Heart left ventricle (tissue), 13 donors: ENCODE measurements around the gene POGK.

Experiments
- POLR2A ChIP-seq, 2 donors: fragments of 450-650 bp; IDR thresholded peaks; one replicate each; pipeline ENCODE4 v1.6.1; 2017; ENCODE audit warnings: antibody characterized with exemption in 2 of 2, mild to moderate bottlenecking in 2 of 2, moderate library complexity in 2 of 2
- TF ChIP-seq, protein P1 (sequence below), 12 donors: fragments of 200-600 bp; sonication (generic) in 4 of 12; IDR thresholded peaks; one replicate each; pipeline versions ENCODE4 v1.5.0 to v1.8.0; 2018 to 2022; ENCODE audit warnings: antibody characterized with exemption in 12 of 12, mild to moderate bottlenecking in 5 of 12
- donor health status: ischemic (EF 13 %, LVEDD 7.1; RV severe dilation, severe dysfunction).
- donor health status: DM: no; HTN: yes; CAD: no.
- donor health status: DM: no; HTN: no; CAD: no.
- donor health status: ischemic (EF 25% LVEDD 6.9; RV normal size, moderate dysfunction).
- donor health status: ischemic (EF 25% LVEDD 5.7; RV mildly dilated, moderate dysfunction).
- donor health status: ischemic (EF 35%, LVEDD 5.7; RV mildly dilated, moderate dysfunction).
- donor health status: nonischemic (EF 11% LVEDD 7.7; RV severe dilation, severe dysfunction).
- donor health status: DM: yes; HTN: yes; CAD: no.
- donor health status: PGD.
- donor health status: ischemic (EF 29% LVEDD 5.4; RV normal size, mild dysfunction).
- donor health status: nonischemic (EF 23%, LVEDD 6.1; RV moderate dilation, normal function).

- TF ChIP-seq, protein P1, sequence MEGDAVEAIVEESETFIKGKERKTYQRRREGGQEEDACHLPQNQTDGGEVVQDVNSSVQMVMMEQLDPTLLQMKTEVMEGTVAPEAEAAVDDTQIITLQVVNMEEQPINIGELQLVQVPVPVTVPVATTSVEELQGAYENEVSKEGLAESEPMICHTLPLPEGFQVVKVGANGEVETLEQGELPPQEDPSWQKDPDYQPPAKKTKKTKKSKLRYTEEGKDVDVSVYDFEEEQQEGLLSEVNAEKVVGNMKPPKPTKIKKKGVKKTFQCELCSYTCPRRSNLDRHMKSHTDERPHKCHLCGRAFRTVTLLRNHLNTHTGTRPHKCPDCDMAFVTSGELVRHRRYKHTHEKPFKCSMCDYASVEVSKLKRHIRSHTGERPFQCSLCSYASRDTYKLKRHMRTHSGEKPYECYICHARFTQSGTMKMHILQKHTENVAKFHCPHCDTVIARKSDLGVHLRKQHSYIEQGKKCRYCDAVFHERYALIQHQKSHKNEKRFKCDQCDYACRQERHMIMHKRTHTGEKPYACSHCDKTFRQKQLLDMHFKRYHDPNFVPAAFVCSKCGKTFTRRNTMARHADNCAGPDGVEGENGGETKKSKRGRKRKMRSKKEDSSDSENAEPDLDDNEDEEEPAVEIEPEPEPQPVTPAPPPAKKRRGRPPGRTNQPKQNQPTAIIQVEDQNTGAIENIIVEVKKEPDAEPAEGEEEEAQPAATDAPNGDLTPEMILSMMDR (IDR thresholded peaks at IDR 0.05) = no peak
- TF ChIP-seq POLR2A (IDR thresholded peaks at IDR 0.05) = no peak
These were observed 64.0 kb downstream of the POGK start for GRCh38 chr1:166903232-166903631.
